ENCODE data around the gene CXorf38.

DNA sequence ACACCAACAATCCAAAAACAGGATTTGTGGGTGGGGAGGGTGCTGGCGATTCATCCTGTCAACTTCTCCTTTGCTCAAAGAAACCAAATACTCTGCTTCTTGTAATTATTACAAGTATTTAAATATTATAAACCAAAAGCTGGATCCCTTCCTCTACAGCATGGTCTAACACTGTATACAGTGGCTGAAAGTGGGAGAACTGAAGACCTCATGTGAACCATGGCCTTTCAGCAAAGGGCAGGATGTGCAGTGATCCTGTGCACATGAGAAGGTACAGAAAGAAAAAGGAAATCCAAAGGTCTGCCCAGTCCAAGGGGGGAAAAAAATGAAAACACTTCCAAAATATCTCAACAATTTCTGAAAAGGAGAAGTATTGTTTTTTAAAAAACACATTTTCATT is 5.3 kb upstream of the CXorf38 start:
- no peak for TF ChIP-seq CTCF (IDR thresholded peaks at IDR 0.05)
- TF ChIP-seq POLR2A (IDR thresholded peaks at IDR 0.05) = no peak
- no peak for TF ChIP-seq EP300 (IDR thresholded peaks at IDR 0.05)

All from ovary (tissue), 3 donors.